Neural progenitor cell (in vitro differentiated cells): ENCODE data around the gene ZNF354B. TPM values are rescaled to one million over a fixed set of nuclear protein-coding genes. Genes with fewer than 3 reads are reported as not detected.

Source experiments
- DNase-seq: peaks from one replicate; pipeline ENCODE4 v3.0.0-alpha.2; 2016; ENCODE audit warnings: low spot score
- H2AFZ ChIP-seq: fragments of 200-600 bp; sonication (generic); replicated peaks from 2 replicates; pipeline ENCODE4 v1.6.1; 2016; ENCODE audit warnings: antibody characterized with exemption
- H3F3A ChIP-seq: fragments of 200-600 bp; sonication (generic); 2 replicates; pipeline ENCODE4 v1.6.1; 2016; ENCODE audit warnings: antibody characterized with exemption, low read depth
- H3K27ac ChIP-seq: fragments of 200-600 bp; sonication (generic); 2 replicates; pipeline ENCODE4 v1.5.1; 2016; ENCODE audit warnings: mild to moderate bottlenecking
- H3K27me3 ChIP-seq: fragments of 200-600 bp; sonication (generic); 2 replicates; pipeline ENCODE4 v1.6.1; 2016; ENCODE audit warnings: mild to moderate bottlenecking, moderate library complexity
- H3K36me3 ChIP-seq: fragments of 200-600 bp; sonication (generic); 2 replicates; pipeline ENCODE4 v1.5.1; 2016
- H3K4me1 ChIP-seq: fragments of 200-600 bp; sonication (generic); 2 replicates; pipeline ENCODE4 v1.6.1; 2016; ENCODE audit warnings: mixed run types
- H3K4me2 ChIP-seq: fragments of 200-600 bp; sonication (generic); 2 replicates; pipeline ENCODE4 v1.6.1; 2016
- H3K4me3 ChIP-seq: fragments of 200-600 bp; sonication (generic); 2 replicates; pipeline ENCODE4 v1.5.1; 2016
- H3K79me2 ChIP-seq: fragments of 200-600 bp; sonication (generic); 2 replicates; pipeline ENCODE4 v1.6.1; 2016; ENCODE audit warnings: low read depth
- H3K9ac ChIP-seq: fragments of 200-600 bp; sonication (generic); 2 replicates; pipeline ENCODE4 v1.6.1; 2016
- H3K9me3 ChIP-seq: fragments of 200-600 bp; sonication (generic); 2 replicates; pipeline ENCODE4 v1.5.1; 2016; ENCODE audit warnings: low read depth
- H4K20me1 ChIP-seq: fragments of 200-600 bp; sonication (generic); 2 replicates; pipeline ENCODE4 v1.6.1; 2016; ENCODE audit warnings: low read depth
- H3K27ac Mint-ChIP-seq: 3 replicates; pipeline ENCODE4 v1.8.0; 2021; ENCODE audit warnings: mixed read lengths
- H3K27me3 Mint-ChIP-seq: 2 replicates; pipeline ENCODE4 v1.8.0; 2022; ENCODE audit warnings: low read depth, mild to moderate bottlenecking, inconsistent platforms, moderate library complexity, mixed read lengths; ENCODE audit not compliant: insufficient read depth
- H3K36me3 Mint-ChIP-seq: 3 replicates; pipeline ENCODE4 v1.8.0; 2021; ENCODE audit warnings: mixed read lengths
- H3K4me1 Mint-ChIP-seq: 3 replicates; pipeline ENCODE4 v1.8.0; 2021; ENCODE audit warnings: mixed read lengths
- H3K4me3 Mint-ChIP-seq: 3 replicates; pipeline ENCODE4 v1.8.0; 2021; ENCODE audit warnings: mild to moderate bottlenecking, moderate library complexity, mixed read lengths
- H3K9me3 Mint-ChIP-seq: 3 replicates; pipeline ENCODE4 v1.8.0; 2020; ENCODE audit warnings: mixed read lengths
- EZH2 ChIP-seq: fragments of 200-600 bp; sonication (generic); IDR thresholded peaks from 2 replicates; pipeline ENCODE4 v1.6.1; 2017; ENCODE audit warnings: antibody characterized with exemption, mild to moderate bottlenecking, moderate library complexity
- EZH2phosphoT487 ChIP-seq: fragments of 200-600 bp; sonication (generic); IDR thresholded peaks from 2 replicates; pipeline ENCODE4 v1.6.1; 2017; ENCODE audit warnings: antibody characterized with exemption
- small RNA-seq: library from RNA; depleted of rRNA; stranded (forward); fragments of <200 nt; gene quantifications from one replicate; pipeline ENCODE3, GENCODE V24; 2015
- total RNA-seq: library from RNA; depleted of rRNA; stranded (reverse); fragments of >200 nt; gene quantifications from 2 replicates; pipeline ENCODE4 v1.2.3, GENCODE V29; 2015; ENCODE audit warnings: low replicate concordance
- TF ChIP-seq, protein P1 (sequence below): fragments of 200-600 bp; sonication (generic); IDR thresholded peaks from 2 replicates; pipeline ENCODE4 v1.5.1; 2017; ENCODE audit warnings: antibody characterized with exemption, mild to moderate bottlenecking

Gene ZNF354B
- total RNA-seq, 1 donor from 2014 or later, result 31.3 TPM

DNA sequence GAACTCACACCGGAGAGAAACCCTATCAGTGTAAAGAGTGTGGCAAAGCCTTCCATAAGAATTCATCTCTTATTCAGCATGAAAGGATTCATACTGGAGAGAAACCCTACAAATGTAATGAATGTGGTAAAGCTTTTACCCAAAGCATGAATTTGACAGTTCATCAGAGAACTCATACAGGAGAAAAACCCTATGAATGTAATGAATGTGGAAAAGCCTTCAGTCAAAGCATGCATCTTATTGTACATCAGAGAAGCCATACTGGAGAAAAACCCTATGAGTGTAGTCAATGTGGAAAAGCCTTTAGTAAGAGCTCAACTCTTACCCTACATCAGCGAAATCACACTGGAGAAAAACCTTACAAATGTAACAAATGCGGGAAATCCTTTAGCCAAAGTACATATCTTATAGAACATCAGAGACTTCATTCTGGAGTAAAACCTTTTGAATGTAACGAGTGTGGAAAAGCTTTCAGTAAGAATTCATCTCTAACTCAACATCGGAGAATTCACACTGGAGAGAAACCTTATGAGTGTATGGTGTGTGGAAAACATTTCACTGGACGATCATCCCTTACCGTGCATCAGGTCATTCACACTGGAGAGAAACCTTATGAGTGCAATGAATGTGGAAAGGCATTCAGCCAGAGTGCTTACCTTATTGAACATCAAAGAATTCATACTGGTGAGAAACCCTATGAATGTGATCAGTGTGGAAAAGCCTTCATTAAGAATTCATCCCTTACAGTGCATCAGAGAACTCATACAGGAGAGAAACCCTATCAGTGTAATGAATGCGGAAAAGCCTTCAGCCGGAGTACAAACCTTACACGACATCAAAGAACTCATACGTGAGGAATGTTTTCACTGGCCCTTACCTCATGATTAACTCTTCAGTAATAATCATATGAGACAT, 72.3 kb downstream of the ZNF354B start:
- Mint-ChIP-seq H3K36me3 (peaks cover 39% of the 10 kb centered on the region), H3K9me3 (peaks cover 88% of the 10 kb centered on the region), H3K4me1 (no peaks in the 10 kb centered on the region), H3K27me3 (peaks cover 2% of the 10 kb centered on the region), H3K27ac (no peak overlapping the region), H3K4me3 (no peak overlapping the region)
- H3K9ac ChIP-seq, result no peak overlapping the region
- H3K4me3 ChIP-seq, result no peak overlapping the region
- H3K4me2 ChIP-seq, result no peak overlapping the region
- H4K20me1 ChIP-seq, result no peaks in the 10 kb centered on the region
- no peak overlapping the region for H2AFZ ChIP-seq
- H3F3A ChIP-seq, result no peaks in the 10 kb centered on the region
- TF ChIP-seq EZH2phosphoT487, result no peak
- no peak for TF ChIP-seq EZH2
- TF ChIP-seq, protein P1, sequence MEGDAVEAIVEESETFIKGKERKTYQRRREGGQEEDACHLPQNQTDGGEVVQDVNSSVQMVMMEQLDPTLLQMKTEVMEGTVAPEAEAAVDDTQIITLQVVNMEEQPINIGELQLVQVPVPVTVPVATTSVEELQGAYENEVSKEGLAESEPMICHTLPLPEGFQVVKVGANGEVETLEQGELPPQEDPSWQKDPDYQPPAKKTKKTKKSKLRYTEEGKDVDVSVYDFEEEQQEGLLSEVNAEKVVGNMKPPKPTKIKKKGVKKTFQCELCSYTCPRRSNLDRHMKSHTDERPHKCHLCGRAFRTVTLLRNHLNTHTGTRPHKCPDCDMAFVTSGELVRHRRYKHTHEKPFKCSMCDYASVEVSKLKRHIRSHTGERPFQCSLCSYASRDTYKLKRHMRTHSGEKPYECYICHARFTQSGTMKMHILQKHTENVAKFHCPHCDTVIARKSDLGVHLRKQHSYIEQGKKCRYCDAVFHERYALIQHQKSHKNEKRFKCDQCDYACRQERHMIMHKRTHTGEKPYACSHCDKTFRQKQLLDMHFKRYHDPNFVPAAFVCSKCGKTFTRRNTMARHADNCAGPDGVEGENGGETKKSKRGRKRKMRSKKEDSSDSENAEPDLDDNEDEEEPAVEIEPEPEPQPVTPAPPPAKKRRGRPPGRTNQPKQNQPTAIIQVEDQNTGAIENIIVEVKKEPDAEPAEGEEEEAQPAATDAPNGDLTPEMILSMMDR, result no peak
- H3K4me1 ChIP-seq, result no peaks in the 10 kb centered on the region
- H3K9me3 ChIP-seq, result peaks cover 39% of the 10 kb centered on the region
- DNase-seq, result no peak
- no peak overlapping the region for H3K27ac ChIP-seq
- H3K27me3 ChIP-seq, result no peaks in the 10 kb centered on the region
- no peaks in the 10 kb centered on the region for H3K79me2 ChIP-seq
- H3K36me3 ChIP-seq, result no peaks in the 10 kb centered on the region

Small RNAs within 50 kb of the gene (small RNA-seq; reads per million reads assigned to genes)
- gene AC126915.2 (not detected), gene AC126915.3 (not detected)

Other genes starting within 250 kb of the ZNF354B start
- gene CLK4, start 232.9 kb upstream of the ZNF354B start, total RNA-seq, result 20.3 and 41.1 TPM in 2 replicates
- 22.0 and 32.8 TPM in 2 replicates for gene ZNF354A, start 129.3 kb upstream of the ZNF354B start, total RNA-seq
- gene ZFP2, start 36.0 kb downstream of the ZNF354B start, total RNA-seq, result 6.8 and 14.5 TPM in 2 replicates
- gene ZNF454, start 81.2 kb downstream of the ZNF354B start, total RNA-seq, result 0.22 TPM in 1 of 2 replicates, not detected in the other
- not detected in 2 replicates for gene GRM6, start 135.4 kb downstream of the ZNF354B start, total RNA-seq
- 10.4 and 10.6 TPM in 2 replicates for gene ZNF879, start 163.9 kb downstream of the ZNF354B start, total RNA-seq
- 19.3 and 29.8 TPM in 2 replicates for gene ZNF354C, start 200.4 kb downstream of the ZNF354B start, total RNA-seq